Esophagus muscularis mucosa (tissue), 4 donors: ENCODE measurements around the gene EVL.

Source experiments
- CTCF ChIP-seq, 3 experiments: fragments of 200-600 bp in 2 of 3; fragments of 450-650 bp in 1 of 3; sonication (generic) in 2 of 3; IDR thresholded peaks; one replicate each; pipeline ENCODE4 v1.5.1; 2017 to 2019; ENCODE audit warnings: antibody characterized with exemption in 3 of 3, mild to moderate bottlenecking in 2 of 3, moderate library complexity in 1 of 3
- EP300 ChIP-seq: sonication (generic); formaldehyde crosslinking; IDR thresholded peaks from one replicate; pipeline ENCODE4 v1.6.1; 2017; ENCODE audit warnings: antibody characterized with exemption
- POLR2A ChIP-seq: fragments of 450-650 bp; IDR thresholded peaks from one replicate; pipeline ENCODE4 v1.6.1; 2017; ENCODE audit warnings: antibody characterized with exemption, moderate library complexity, mild to moderate bottlenecking, low read depth
- POLR2AphosphoS5 ChIP-seq, 2 donors: sonication (generic); formaldehyde crosslinking; IDR thresholded peaks; one replicate each; pipeline ENCODE4 v1.6.1; 2017; ENCODE audit warnings: antibody characterized with exemption in 2 of 2

GRCh38 chr14:100105357-100106169 lies 40.3 kb downstream of the EVL start:
- no peak for TF ChIP-seq POLR2A
- TF ChIP-seq POLR2AphosphoS5 (IDR thresholded peaks at IDR 0.05): no peak
- no peak for TF ChIP-seq CTCF (IDR thresholded peaks at IDR 0.05)
- no peak for TF ChIP-seq EP300
